HepG2 (cell line): ENCODE results near the gene TBC1D26. TPM values are rescaled to one million over a fixed set of nuclear protein-coding genes. Genes with fewer than 3 reads are reported as not detected.

ENCODE experiments used
- ATAC-seq: fragments of 200-7000 bp; cut with Tn5 transposase; 3 replicates; pipeline ENCODE4 v1.9.1; 2020; ENCODE audit warnings: mild to moderate bottlenecking, moderate library complexity
- BruUV-seq: library from RNA; stranded (reverse); fragments of 400-500 nt; replicated peaks from 2 replicates; lab custom pipeline; 2021; lab: Mats Ljungman, UMichigan
- CTCF ChIA-PET: fragments of 300-600 bp; formaldehyde crosslinking; extraction: SDS; loops from one replicate; lab custom pipeline; 2021; ENCODE audit warnings: low total read pairs, inconsistent platforms, low intra/inter-chr PET ratio; lab: Yijun Ruan, JAX
- POLR2A ChIA-PET: fragments of 350-600 bp; sonication (Branson Sonifier 250); formaldehyde crosslinking; loops from one replicate; lab custom pipeline; 2020; ENCODE audit warnings: antibody characterized with exemption, inconsistent platforms; lab: Yijun Ruan, JAX
- DNase-seq: peaks from one replicate; pipeline ENCODE4 v3.0.0-alpha.2; 2015; ENCODE audit warnings: low spot score
- FAIRE-seq: peaks from 3 replicates; lab custom pipeline; 2011; peaks lifted over from hg19 to GRCh38; lab: Jason Lieb, UNC
- H2AFZ ChIP-seq: one replicate; pipeline ENCODE4 v1.6.1; 2011; ENCODE audit warnings: low read length, inconsistent platforms
- H3K27ac ChIP-seq: fragments of 300-600 bp; 3 replicates; pipeline ENCODE4 v1.8.0; 2011; ENCODE audit warnings: mixed run types, mild to moderate bottlenecking, mixed read lengths, low read length, inconsistent platforms; ENCODE audit not compliant: insufficient read depth; ENCODE audit errors: extremely low read length
- H3K27me3 ChIP-seq, 2 experiments: fragments of 200-600 bp in 1 of 2; 2 replicates in 1 of 2; 3 replicates in 1 of 2; pipeline versions ENCODE4 v1.6.0 to v1.8.0; 2011; ENCODE audit warnings: low read length in 2 of 2, mild to moderate bottlenecking in 2 of 2, moderate library complexity in 2 of 2, inconsistent platforms in 1 of 2; ENCODE audit not compliant: insufficient read depth in 2 of 2, control insufficient read depth in 1 of 2
- H3K36me3 ChIP-seq, 2 experiments: fragments of 200-600 bp in 1 of 2; replicated peaks in 1 of 2; 2 replicates in 1 of 2; 3 replicates in 1 of 2; pipeline versions ENCODE4 v1.5.1 to v1.8.0; 2011; ENCODE audit warnings: low read length in 2 of 2, inconsistent platforms in 1 of 2; ENCODE audit not compliant: insufficient read depth in 2 of 2, control insufficient read depth in 1 of 2
- H3K4me1 ChIP-seq: 2 replicates; pipeline ENCODE4 v1.5.1; 2012; ENCODE audit warnings: low read length, inconsistent platforms; ENCODE audit not compliant: insufficient read depth
- H3K4me2 ChIP-seq: 2 replicates; pipeline ENCODE4 v1.6.0; 2011; ENCODE audit warnings: low read depth, low read length, inconsistent platforms
- H3K4me3 ChIP-seq, 3 experiments: fragments of 200-600 bp in 1 of 3; sonication (generic), shearing (Covaris generic) in 1 of 3; replicated peaks in 1 of 3; 2 replicates each; pipeline ENCODE4 v1.5.1; 2011 to 2016; ENCODE audit warnings: low read length in 3 of 3, inconsistent platforms in 2 of 3, low read depth in 2 of 3, mild to moderate bottlenecking in 2 of 3, control low read depth in 1 of 3, mixed read lengths in 1 of 3; ENCODE audit not compliant: insufficient read depth in 1 of 3
- H3K79me2 ChIP-seq: one replicate; pipeline ENCODE4 v1.6.1; 2011; ENCODE audit warnings: low read length, inconsistent platforms; ENCODE audit not compliant: insufficient read depth
- H3K9ac ChIP-seq: 2 replicates; pipeline ENCODE4 v1.6.0; 2011; ENCODE audit warnings: mild to moderate bottlenecking, low read depth, low read length, inconsistent platforms; ENCODE audit not compliant: insufficient read depth
- H3K9me3 ChIP-seq: 2 replicates; pipeline ENCODE4 v1.5.1; 2012; ENCODE audit warnings: mild to moderate bottlenecking, low read length
- H4K20me1 ChIP-seq: 2 replicates; pipeline ENCODE4 v1.6.0; 2011; ENCODE audit warnings: inconsistent platforms, mild to moderate bottlenecking, low read length, moderate library complexity; ENCODE audit not compliant: insufficient read depth
- AHR ChIP-seq: IDR thresholded peaks from 2 replicates; pipeline ENCODE4 v1.6.1; 2018; ENCODE audit warnings: missing genetic modification reagents, missing compliant biosample characterization
- CBX1 ChIP-seq: IDR thresholded peaks from one replicate; pipeline ENCODE4 v1.6.1; 2016; ENCODE audit warnings: antibody characterized with exemption, low read depth
- CBX2 ChIP-seq, 2 experiments: fragments of 200-600 bp in 1 of 2; sonication (generic); formaldehyde crosslinking in 1 of 2; IDR thresholded peaks; 2 replicates each; pipeline versions ENCODE4 v1.7.0 to v1.8.1; 2018 to 2022; ENCODE audit warnings: low read depth in 2 of 2, low read length in 1 of 2, mild to moderate bottlenecking in 1 of 2, missing genetic modification reagents in 1 of 2
- FLYWCH1 ChIP-seq: sonication (generic); formaldehyde crosslinking; IDR thresholded peaks from 2 replicates; pipeline ENCODE4 v1.8.1; 2023; ENCODE audit warnings: mild to moderate bottlenecking, missing genetic modification reagents
- FOXK2 ChIP-seq: fragments of 450-650 bp; IDR thresholded peaks from 2 replicates; pipeline ENCODE4 v1.6.1; 2016
- HDAC2 ChIP-seq: sonication (generic); formaldehyde crosslinking; IDR thresholded peaks from 2 replicates; pipeline ENCODE4 v1.4.0; 2020; ENCODE audit warnings: missing genetic modification reagents
- HMGA1 ChIP-seq: sonication (generic); formaldehyde crosslinking; conservative IDR thresholded peaks from 2 replicates; pipeline ENCODE4 v1.4.0; 2020; ENCODE audit warnings: missing genetic modification reagents
- HOXA3 ChIP-seq: sonication (generic); formaldehyde crosslinking; IDR thresholded peaks from 2 replicates; pipeline ENCODE4 v1.5.0; 2020; ENCODE audit warnings: missing genetic modification reagents
- MTF2 ChIP-seq: sonication (generic); formaldehyde crosslinking; IDR thresholded peaks from 2 replicates; pipeline ENCODE4 v1.5.0; 2020; ENCODE audit warnings: missing genetic modification reagents, borderline replicate concordance
- MXD4 ChIP-seq: IDR thresholded peaks from 2 replicates; pipeline ENCODE4 v1.6.1; 2016; ENCODE audit warnings: mild to moderate bottlenecking, missing biosample characterization, missing genetic modification reagents
- RXRB ChIP-seq: IDR thresholded peaks from 2 replicates; pipeline ENCODE4 v1.6.1; 2016; ENCODE audit warnings: borderline replicate concordance, missing genetic modification reagents, missing compliant biosample characterization
- TBX2 ChIP-seq: sonication (generic); formaldehyde crosslinking; IDR thresholded peaks from 2 replicates; pipeline ENCODE4 v1.5.0; 2020; ENCODE audit warnings: missing genetic modification reagents, mild to moderate bottlenecking, borderline replicate concordance
- TBX3 ChIP-seq: fragments of 450-650 bp; IDR thresholded peaks from 2 replicates; pipeline ENCODE4 v1.6.1; 2017; ENCODE audit warnings: antibody characterized with exemption, mild to moderate bottlenecking, inconsistent platforms, borderline replicate concordance
- ZNF337 ChIP-seq: sonication (generic); formaldehyde crosslinking; IDR thresholded peaks from 2 replicates; pipeline ENCODE4 v1.5.1; 2020; ENCODE audit warnings: missing genetic modification reagents, low read depth, mild to moderate bottlenecking, borderline replicate concordance
- ZNF570 ChIP-seq: sonication (generic); formaldehyde crosslinking; IDR thresholded peaks from 2 replicates; pipeline ENCODE4 v1.4.0; 2020; ENCODE audit warnings: mild to moderate bottlenecking, missing genetic modification reagents, borderline replicate concordance
- ZNF614 ChIP-seq: IDR thresholded peaks from 2 replicates; pipeline ENCODE4 v1.6.1; 2018; ENCODE audit warnings: missing biosample characterization, missing genetic modification reagents, inconsistent platforms, borderline replicate concordance
- ZNF713 ChIP-seq: sonication (generic); formaldehyde crosslinking; IDR thresholded peaks from 2 replicates; pipeline ENCODE4 v1.4.0; 2020; ENCODE audit warnings: mild to moderate bottlenecking, missing genetic modification reagents
- ZNF777 ChIP-seq: sonication (generic); formaldehyde crosslinking; IDR thresholded peaks from 2 replicates; pipeline ENCODE4 v1.4.0; 2020; ENCODE audit warnings: missing genetic modification reagents
- WGBS: methylation state at CpG from one replicate; pipeline ENCODE4 v1.1.6; 2017; ENCODE audit warnings: low lambda C conversion rate; 5-methylcytosine and 5-hydroxymethylcytosine counted together
- in situ Hi-C: cut with HindIII; loops from 2 replicates; pipeline ENCODE4 v1.10.0; 2017; ENCODE audit warnings: low pct_unique_long_range_greater_than_20kb; ENCODE audit not compliant: extremely low pct_ligation_motif_present
- intact Hi-C: fragments of 100-400 bp; cut with micrococcal nuclease; formaldehyde crosslinking; loops from one replicate; pipeline ENCODE4 v1.10.0; 2022; ENCODE audit not compliant: unreplicated experiment
- polyA plus RNA-seq, 8 experiments: library from polyadenylated mRNA; depleted of rRNA in 3 of 8; stranded (reverse) in 7 of 8; unstranded in 1 of 8; fragments of >200 nt; fragmentation: Illumina TruSeq in 4 of 8; extraction: Trizol in 4 of 8; gene quantifications; 2 replicates each; pipeline versions ENCODE4 v1.2.1 to v1.2.3, GENCODE V29; 2011 to 2016; ENCODE audit warnings: low read depth in 4 of 8, missing spikeins in 1 of 8, mixed read lengths in 1 of 8; ENCODE audit not compliant: insufficient read depth in 1 of 8
- total RNA-seq, 5 experiments: library from RNA; depleted of rRNA; stranded (reverse); fragments of >200 nt; fragmentation: Illumina TruSeq; extraction: Trizol; gene quantifications; 2 replicates each; pipeline ENCODE4 v1.2.3, GENCODE V29; 2016; ENCODE audit warnings: low read depth in 1 of 5
- TF ChIP-seq, protein P1 (sequence below): IDR thresholded peaks from 2 replicates; pipeline ENCODE4 v1.6.1; 2016; ENCODE audit warnings: low read depth, missing genetic modification reagents, missing compliant biosample characterization
- TF ChIP-seq, protein P2 (sequence below): sonication (generic); formaldehyde crosslinking; IDR thresholded peaks from 2 replicates; pipeline ENCODE4 v1.4.0; 2020; ENCODE audit warnings: missing genetic modification reagents

The TBC1D26 gene
- total and polyA plus RNA-seq, 2 of the 13 experiments (the other 11 are each of a cell fraction or from before 2014, with no cell fraction given), result 0.33 TPM; not detected in 1

DNA sequence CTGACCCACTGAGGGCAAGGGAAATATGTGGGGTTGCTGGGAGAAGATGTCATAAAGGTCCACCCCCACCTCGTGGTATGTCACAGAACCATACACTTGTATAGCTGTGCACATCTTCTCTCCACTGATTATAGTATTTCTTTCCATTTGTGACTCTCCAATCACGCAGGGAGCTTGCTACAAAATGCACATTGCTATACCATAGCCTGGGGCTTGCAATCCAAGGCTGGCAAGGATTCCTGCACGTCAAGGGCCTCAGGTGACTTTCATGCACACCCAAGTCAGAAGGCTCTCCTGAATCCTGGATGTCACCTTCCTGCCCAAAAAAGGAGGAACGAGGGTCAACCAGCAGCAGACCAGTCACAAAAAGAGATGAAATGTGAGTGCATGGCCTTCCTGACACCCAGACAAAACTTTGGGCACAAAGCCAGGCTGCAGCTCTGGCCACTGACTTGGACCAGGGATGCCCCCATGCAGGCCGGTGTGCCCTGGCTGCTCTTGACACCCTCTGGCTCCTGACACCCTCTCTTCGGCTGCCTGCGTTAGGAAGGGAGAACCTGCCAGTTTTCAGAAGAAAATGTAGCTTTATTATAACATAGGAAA is 12.1 kb downstream of the TBC1D26 start:
- H3K9ac ChIP-seq, result no peak overlapping the region
- intact Hi-C loops (no loop called here), in situ Hi-C loops (no loop called here)
- H3K27ac ChIP-seq, result no peak overlapping the region
- ATAC-seq (no peak), DNase-seq (no peak), FAIRE-seq (no peak)
- WGBS, result 18% methylated on average over 7 of the region's 7 CpGs
- TF ChIP-seq, protein P1, sequence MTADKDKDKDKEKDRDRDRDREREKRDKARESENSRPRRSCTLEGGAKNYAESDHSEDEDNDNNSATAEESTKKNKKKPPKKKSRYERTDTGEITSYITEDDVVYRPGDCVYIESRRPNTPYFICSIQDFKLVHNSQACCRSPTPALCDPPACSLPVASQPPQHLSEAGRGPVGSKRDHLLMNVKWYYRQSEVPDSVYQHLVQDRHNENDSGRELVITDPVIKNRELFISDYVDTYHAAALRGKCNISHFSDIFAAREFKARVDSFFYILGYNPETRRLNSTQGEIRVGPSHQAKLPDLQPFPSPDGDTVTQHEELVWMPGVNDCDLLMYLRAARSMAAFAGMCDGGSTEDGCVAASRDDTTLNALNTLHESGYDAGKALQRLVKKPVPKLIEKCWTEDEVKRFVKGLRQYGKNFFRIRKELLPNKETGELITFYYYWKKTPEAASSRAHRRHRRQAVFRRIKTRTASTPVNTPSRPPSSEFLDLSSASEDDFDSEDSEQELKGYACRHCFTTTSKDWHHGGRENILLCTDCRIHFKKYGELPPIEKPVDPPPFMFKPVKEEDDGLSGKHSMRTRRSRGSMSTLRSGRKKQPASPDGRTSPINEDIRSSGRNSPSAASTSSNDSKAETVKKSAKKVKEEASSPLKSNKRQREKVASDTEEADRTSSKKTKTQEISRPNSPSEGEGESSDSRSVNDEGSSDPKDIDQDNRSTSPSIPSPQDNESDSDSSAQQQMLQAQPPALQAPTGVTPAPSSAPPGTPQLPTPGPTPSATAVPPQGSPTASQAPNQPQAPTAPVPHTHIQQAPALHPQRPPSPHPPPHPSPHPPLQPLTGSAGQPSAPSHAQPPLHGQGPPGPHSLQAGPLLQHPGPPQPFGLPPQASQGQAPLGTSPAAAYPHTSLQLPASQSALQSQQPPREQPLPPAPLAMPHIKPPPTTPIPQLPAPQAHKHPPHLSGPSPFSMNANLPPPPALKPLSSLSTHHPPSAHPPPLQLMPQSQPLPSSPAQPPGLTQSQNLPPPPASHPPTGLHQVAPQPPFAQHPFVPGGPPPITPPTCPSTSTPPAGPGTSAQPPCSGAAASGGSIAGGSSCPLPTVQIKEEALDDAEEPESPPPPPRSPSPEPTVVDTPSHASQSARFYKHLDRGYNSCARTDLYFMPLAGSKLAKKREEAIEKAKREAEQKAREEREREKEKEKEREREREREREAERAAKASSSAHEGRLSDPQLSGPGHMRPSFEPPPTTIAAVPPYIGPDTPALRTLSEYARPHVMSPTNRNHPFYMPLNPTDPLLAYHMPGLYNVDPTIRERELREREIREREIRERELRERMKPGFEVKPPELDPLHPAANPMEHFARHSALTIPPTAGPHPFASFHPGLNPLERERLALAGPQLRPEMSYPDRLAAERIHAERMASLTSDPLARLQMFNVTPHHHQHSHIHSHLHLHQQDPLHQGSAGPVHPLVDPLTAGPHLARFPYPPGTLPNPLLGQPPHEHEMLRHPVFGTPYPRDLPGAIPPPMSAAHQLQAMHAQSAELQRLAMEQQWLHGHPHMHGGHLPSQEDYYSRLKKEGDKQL (CRISPR knock-in tag), result no peak
- TF ChIP-seq FOXK2 (no peak), AHR (CRISPR knock-in tag) (no peak), ZNF614 (CRISPR knock-in tag) (no peak), ZNF713 (CRISPR knock-in tag) (no peak), ZNF337 (CRISPR knock-in tag) (no peak), RXRB (CRISPR knock-in tag) (no peak), MXD4 (CRISPR knock-in tag) (no peak), HOXA3 (CRISPR knock-in tag) (no peak), ZNF777 (CRISPR knock-in tag) (no peak), CBX1 (no peak), CBX2 (IDR thresholded peaks at IDR 0.05; ENCODE audit: low read depth, low read length) (no peak), CBX2 (CRISPR knock-in tag; IDR thresholded peaks at IDR 0.05; ENCODE audit: low read depth) (no peak), FLYWCH1 (CRISPR knock-in tag) (no peak), MTF2 (CRISPR knock-in tag) (no peak), HDAC2 (CRISPR knock-in tag) (no peak), TBX2 (CRISPR knock-in tag) (no peak), ZNF570 (no peak), TBX3 (no peak), HMGA1 (CRISPR knock-in tag) (no peak)
- TF ChIP-seq, protein P2, sequence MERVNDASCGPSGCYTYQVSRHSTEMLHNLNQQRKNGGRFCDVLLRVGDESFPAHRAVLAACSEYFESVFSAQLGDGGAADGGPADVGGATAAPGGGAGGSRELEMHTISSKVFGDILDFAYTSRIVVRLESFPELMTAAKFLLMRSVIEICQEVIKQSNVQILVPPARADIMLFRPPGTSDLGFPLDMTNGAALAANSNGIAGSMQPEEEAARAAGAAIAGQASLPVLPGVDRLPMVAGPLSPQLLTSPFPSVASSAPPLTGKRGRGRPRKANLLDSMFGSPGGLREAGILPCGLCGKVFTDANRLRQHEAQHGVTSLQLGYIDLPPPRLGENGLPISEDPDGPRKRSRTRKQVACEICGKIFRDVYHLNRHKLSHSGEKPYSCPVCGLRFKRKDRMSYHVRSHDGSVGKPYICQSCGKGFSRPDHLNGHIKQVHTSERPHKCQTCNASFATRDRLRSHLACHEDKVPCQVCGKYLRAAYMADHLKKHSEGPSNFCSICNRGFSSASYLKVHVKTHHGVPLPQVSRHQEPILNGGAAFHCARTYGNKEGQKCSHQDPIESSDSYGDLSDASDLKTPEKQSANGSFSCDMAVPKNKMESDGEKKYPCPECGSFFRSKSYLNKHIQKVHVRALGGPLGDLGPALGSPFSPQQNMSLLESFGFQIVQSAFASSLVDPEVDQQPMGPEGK (CRISPR knock-in tag), result no peak
- CTCF ChIA-PET, result no interaction called here
- H3K36me3 ChIP-seq, result no peaks in the 10 kb centered on the region
- H2AFZ ChIP-seq, result no peak overlapping the region
- no peak overlapping the region for H3K4me3 ChIP-seq
- H3K4me1 ChIP-seq, result no peaks in the 10 kb centered on the region
- no peaks in the 10 kb centered on the region for H3K79me2 ChIP-seq
- BruUV-seq, result no TSS peak
- no peaks in the 10 kb centered on the region for H4K20me1 ChIP-seq
- peaks cover 0 to 9% of the 10 kb centered on the region in 2 experiments; a peak in 3 of 5 replicates for H3K27me3 ChIP-seq
- no peak overlapping the region for H3K4me2 ChIP-seq
- POLR2A ChIA-PET, result no interaction called here
- H3K9me3 ChIP-seq, result no peaks in the 10 kb centered on the region
